H9 (cell line): ENCODE data around the gene PHF20. TPM values are rescaled to one million over a fixed set of nuclear protein-coding genes. Genes with fewer than 3 reads are reported as not detected.

Experiments used
- DNase-seq: peaks from one replicate; pipeline ENCODE4 v3.0.0-alpha.2; 2017
- H2AFZ ChIP-seq: one replicate; pipeline ENCODE4 v1.6.1; 2013; ENCODE audit warnings: mild to moderate bottlenecking, low read length, control low read depth, moderate library complexity
- H2AK5ac ChIP-seq: 2 replicates; pipeline ENCODE4 v1.6.1; 2013; ENCODE audit warnings: low read length, control low read depth, mixed read lengths; ENCODE audit not compliant: insufficient read length
- H2BK120ac ChIP-seq: one replicate; pipeline ENCODE4 v1.6.1; 2013; ENCODE audit warnings: low read depth, mild to moderate bottlenecking, low read length, control low read depth, inconsistent platforms; ENCODE audit not compliant: poor library complexity, severe bottlenecking
- H2BK12ac ChIP-seq: 2 replicates; pipeline ENCODE4 v1.6.1; 2013; ENCODE audit warnings: low read length, control low read depth, mixed read lengths, low read depth; ENCODE audit not compliant: insufficient read length
- H2BK15ac ChIP-seq: 2 replicates; pipeline ENCODE4 v1.6.1; 2013; ENCODE audit warnings: low read depth, low read length, control low read depth
- H2BK20ac ChIP-seq: one replicate; pipeline ENCODE4 v1.6.1; 2013; ENCODE audit warnings: low read depth, mild to moderate bottlenecking, low read length, control low read depth, inconsistent platforms; ENCODE audit not compliant: poor library complexity, severe bottlenecking
- H2BK5ac ChIP-seq: 2 replicates; pipeline ENCODE4 v1.6.1; 2013; ENCODE audit warnings: low read length, control low read depth, mixed read lengths; ENCODE audit not compliant: insufficient read length
- H3K14ac ChIP-seq: 2 replicates; pipeline ENCODE4 v1.6.1; 2013; ENCODE audit warnings: low read length, control low read depth; ENCODE audit not compliant: insufficient read depth
- H3K18ac ChIP-seq: 2 replicates; pipeline ENCODE4 v1.6.1; 2013; ENCODE audit warnings: low read depth, mild to moderate bottlenecking, mixed read lengths, low read length, control low read depth; ENCODE audit not compliant: insufficient read length
- H3K23ac ChIP-seq: 2 replicates; pipeline ENCODE4 v1.6.1; 2013; ENCODE audit warnings: low read length, control low read depth, mixed read lengths, low read depth; ENCODE audit not compliant: insufficient read length
- H3K23me2 ChIP-seq: 2 replicates; pipeline ENCODE4 v1.6.1; 2013; ENCODE audit warnings: low read depth, mild to moderate bottlenecking, mixed read lengths, low read length, control low read depth; ENCODE audit not compliant: insufficient read length, poor library complexity, severe bottlenecking
- H3K27ac ChIP-seq: 2 replicates; pipeline ENCODE4 v1.5.1; 2013; ENCODE audit warnings: low read length, control low read depth, mixed read lengths, low read depth; ENCODE audit not compliant: insufficient read length
- H3K27me3 ChIP-seq: 2 replicates; pipeline ENCODE4 v1.6.1; 2013; ENCODE audit warnings: low read length, control low read depth, inconsistent platforms; ENCODE audit not compliant: insufficient read depth
- H3K4ac ChIP-seq: 2 replicates; pipeline ENCODE4 v1.6.1; 2013; ENCODE audit warnings: low read depth, mild to moderate bottlenecking, control low read depth, inconsistent platforms, low read length, moderate library complexity
- H3K4me1 ChIP-seq: 2 replicates; pipeline ENCODE4 v1.6.1; 2013; ENCODE audit warnings: low read length, control low read depth, inconsistent platforms; ENCODE audit not compliant: insufficient read depth
- H3K4me2 ChIP-seq: 2 replicates; pipeline ENCODE4 v1.6.1; 2013; ENCODE audit warnings: low read length, control low read depth, mixed read lengths; ENCODE audit not compliant: insufficient read length, insufficient read depth
- H3K56ac ChIP-seq: 2 replicates; pipeline ENCODE4 v1.6.1; 2013; ENCODE audit warnings: low read depth, mild to moderate bottlenecking, mixed read lengths, low read length, control low read depth; ENCODE audit not compliant: insufficient read length
- H3K79me1 ChIP-seq: 2 replicates; pipeline ENCODE4 v1.6.1; 2013; ENCODE audit warnings: low read depth, mild to moderate bottlenecking, moderate library complexity, low read length, control low read depth, inconsistent platforms; ENCODE audit not compliant: insufficient read depth, poor library complexity, severe bottlenecking
- H3K79me2 ChIP-seq: 2 replicates; pipeline ENCODE4 v1.6.1; 2013; ENCODE audit warnings: low read length, control low read depth, inconsistent platforms; ENCODE audit not compliant: insufficient read depth
- H3K9ac ChIP-seq: 2 replicates; pipeline ENCODE4 v1.6.1; 2013; ENCODE audit warnings: low read length, control low read depth, mixed read lengths; ENCODE audit not compliant: insufficient read length; ENCODE audit errors: extremely low read depth
- H3K9me3 ChIP-seq: one replicate; pipeline ENCODE4 v1.6.1; 2013; ENCODE audit warnings: low read depth, low read length, inconsistent platforms; ENCODE audit not compliant: control insufficient read depth
- H3T11ph ChIP-seq: one replicate; pipeline ENCODE4 v1.6.1; 2013; ENCODE audit warnings: mild to moderate bottlenecking, low read length, control low read depth, inconsistent platforms
- H4K20me1 ChIP-seq: one replicate; pipeline ENCODE4 v1.6.1; 2013; ENCODE audit not compliant: control insufficient read depth, insufficient read length, insufficient read depth
- H4K5ac ChIP-seq: 2 replicates; pipeline ENCODE4 v1.6.1; 2013; ENCODE audit warnings: low read depth, mild to moderate bottlenecking, mixed read lengths, low read length, control low read depth; ENCODE audit not compliant: insufficient read length
- H4K8ac ChIP-seq: replicated peaks from 2 replicates; pipeline ENCODE4 v1.6.1; 2013; ENCODE audit warnings: low read length, control low read depth, mixed read lengths, low read depth; ENCODE audit not compliant: insufficient read length
- H4K91ac ChIP-seq: 2 replicates; pipeline ENCODE4 v1.6.1; 2013; ENCODE audit warnings: low read depth, mild to moderate bottlenecking, moderate library complexity, mixed read lengths, low read length, control low read depth; ENCODE audit not compliant: insufficient read length
- H3K27ac Mint-ChIP-seq, 3 experiments: 2 replicates in 2 of 3; 3 replicates in 1 of 3; pipeline ENCODE4 v1.8.0; 2020 to 2021; ENCODE audit warnings: mixed read lengths in 3 of 3, mild to moderate bottlenecking in 1 of 3, moderate library complexity in 1 of 3
- H3K27me3 Mint-ChIP-seq: 2 replicates; pipeline ENCODE4 v1.8.0; 2021; ENCODE audit warnings: low read depth, mild to moderate bottlenecking, moderate library complexity, mixed read lengths
- H3K36me3 Mint-ChIP-seq, 3 experiments: 2 replicates in 2 of 3; 3 replicates in 1 of 3; pipeline ENCODE4 v1.8.0; 2020 to 2021; ENCODE audit warnings: low read depth in 3 of 3, mixed read lengths in 3 of 3; ENCODE audit not compliant: insufficient read depth in 1 of 3
- H3K4me1 Mint-ChIP-seq, 2 experiments: 2 replicates each; pipeline ENCODE4 v1.8.0; 2020; ENCODE audit warnings: mixed read lengths in 2 of 2
- H3K4me3 Mint-ChIP-seq, 2 experiments: 2 replicates in 1 of 2; 3 replicates in 1 of 2; pipeline ENCODE4 v1.8.0; 2020 to 2021; ENCODE audit warnings: mild to moderate bottlenecking in 2 of 2, mixed read lengths in 2 of 2, moderate library complexity in 1 of 2
- H3K9me3 Mint-ChIP-seq, 2 experiments: 2 replicates in 1 of 2; 3 replicates in 1 of 2; pipeline ENCODE4 v1.8.0; 2020; ENCODE audit warnings: mild to moderate bottlenecking in 2 of 2, mixed read lengths in 2 of 2, moderate library complexity in 1 of 2
- CTCF ChIP-seq: fragments of 200-600 bp; sonication (generic); conservative IDR thresholded peaks from 3 replicates; pipeline ENCODE4 v1.8.0; 2021; ENCODE audit warnings: antibody characterized with exemption, mild to moderate bottlenecking
- WGBS: extraction: QIAGEN DNeasy Blood & Tissue Kit; methylation state at CpG from one replicate; pipeline ENCODE4 v1.1.7; 2013; ENCODE audit warnings: missing lambda C conversion rate, low lambda C conversion rate, mixed read lengths; ENCODE audit not compliant: insufficient read length; ENCODE audit errors: extremely low coverage; 5-methylcytosine and 5-hydroxymethylcytosine counted together
- total RNA-seq: library from RNA; stranded (reverse); gene quantifications from 2 replicates; pipeline ENCODE4 v1.2.1, GENCODE V29; 2021

PHF20 gene
- total RNA-seq, 1 experiment from 2014 or later: 50.3 TPM

DNA sequence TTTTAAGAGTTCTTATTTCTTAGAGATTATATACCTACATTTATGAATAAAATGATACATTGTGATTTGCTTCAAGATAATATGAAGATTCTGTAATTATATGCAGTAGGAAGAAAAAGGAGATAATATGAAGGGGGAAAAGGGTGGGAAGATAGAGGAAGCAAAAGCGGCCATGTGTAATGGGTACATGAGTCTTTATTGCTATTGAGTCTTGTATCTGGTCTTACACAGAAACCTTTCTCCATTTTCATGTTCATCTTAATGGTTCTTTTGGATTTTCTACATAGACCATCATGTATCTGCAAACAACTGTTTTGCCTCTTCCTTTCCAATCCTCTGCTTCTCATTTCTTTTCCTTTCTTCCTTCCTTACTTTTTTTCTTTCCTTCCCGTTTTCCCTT lies 36.1 kb downstream of the PHF20 start:
- H3K27ac ChIP-seq: no peak overlapping the region
- no peak overlapping the region for H2AK5ac ChIP-seq
- no CpG with 5 or more reads among the region's 2 CpGs for WGBS
- H2BK15ac ChIP-seq: no peak overlapping the region
- Mint-ChIP-seq H3K27ac (no peak overlapping the region; a peak in 1 of 7 replicates), H3K9me3 (no peaks in the 10 kb centered on the region), H3K36me3 (peaks cover 12 to 42% (median 38%) of the 10 kb centered on the region in 3 experiments), H3K27me3 (no peaks in the 10 kb centered on the region), H3K4me1 (peaks cover 2 to 4% of the 10 kb centered on the region in 2 experiments; a peak in 1 of 4 replicates), H3K4me3 (no peak overlapping the region)
- H3K79me1 ChIP-seq: peaks cover 2% of the 10 kb centered on the region
- H2BK12ac ChIP-seq: no peak overlapping the region
- H3K9ac ChIP-seq: no peak overlapping the region
- H3K9me3 ChIP-seq: no peaks in the 10 kb centered on the region
- H2BK20ac ChIP-seq: no peak overlapping the region
- no peak overlapping the region for H3K56ac ChIP-seq
- H3K14ac ChIP-seq: no peak overlapping the region
- no peak overlapping the region for H4K8ac ChIP-seq
- no peak overlapping the region for H4K5ac ChIP-seq
- H4K20me1 ChIP-seq: no peaks in the 10 kb centered on the region
- H3K4me1 ChIP-seq: no peaks in the 10 kb centered on the region
- no peak for DNase-seq
- no peak overlapping the region for H3K18ac ChIP-seq
- H3K27me3 ChIP-seq: no peaks in the 10 kb centered on the region
- H3K23ac ChIP-seq: no peak overlapping the region
- no peak overlapping the region for H4K91ac ChIP-seq
- H3K23me2 ChIP-seq: no peaks in the 10 kb centered on the region
- H2BK120ac ChIP-seq: no peak overlapping the region
- no peak for TF ChIP-seq CTCF
- no peak overlapping the region for H3K4ac ChIP-seq
- no peak overlapping the region for H2AFZ ChIP-seq
- no peaks in the 10 kb centered on the region for H3K79me2 ChIP-seq
- no peak overlapping the region for H2BK5ac ChIP-seq
- H3K4me2 ChIP-seq: no peak overlapping the region
- H3T11ph ChIP-seq: no peak overlapping the region
